ENCODE data around the gene HMGN2. TPM values are rescaled to one million over a fixed set of nuclear protein-coding genes. Genes with fewer than 3 reads are reported as not detected.

HMGN2 gene
- total RNA-seq, 1 experiment from 2014 or later = 414 TPM

GRCh38 chr1:26459148-26459547, 13.1 kb upstream of the HMGN2 start (continued):
- no peak for TF ChIP-seq ZNF232 (CRISPR knock-in tag; IDR thresholded peaks at IDR 0.05)

GRCh38 chr1:26459573-26460031, 12.6 kb upstream of the HMGN2 start:
- ATAC-seq (no peak), DNase-seq (ENCODE audit: low spot score) (no peak)
- ChIA-PET CTCF (interaction anchor here (2.0 kb wide), 1 partner anchor 10 kb away, joined by 6 read pairs; no protein-coding TSS in a partner anchor), POLR2A (no interaction called here)
- Mint-ChIP-seq H3K36me3 (peaks cover 43% of the 10 kb centered on the region), H3K27ac (peak overlapping the region; percentile 26; the same call in 1 of the 2 replicates), H3K4me3 (no peak overlapping the region), H3K9me3 (no peaks in the 10 kb centered on the region), H3K27me3 (ENCODE audit: low read depth) (no peaks in the 10 kb centered on the region), H3K4me1 (no peaks in the 10 kb centered on the region)
- TF ChIP-seq ZNF121 (CRISPR knock-in tag; IDR thresholded peaks at IDR 0.05) (no peak), NR2C2 (CRISPR knock-in tag; IDR thresholded peaks at IDR 0.05) (no peak), USF1 (CRISPR knock-in tag; IDR thresholded peaks at IDR 0.05) (no peak), MLX (CRISPR knock-in tag; IDR thresholded peaks at IDR 0.05) (no peak), ZNF396 (CRISPR knock-in tag; IDR thresholded peaks at IDR 0.05; ENCODE audit: borderline replicate concordance) (no peak), CTCF (IDR thresholded peaks at IDR 0.05) (no peak), ZNF317 (CRISPR knock-in tag; IDR thresholded peaks at IDR 0.05; ENCODE audit: borderline replicate concordance, low read depth) (no peak), ZNF512 (CRISPR knock-in tag; IDR thresholded peaks at IDR 0.05; ENCODE audit: borderline replicate concordance) (no peak), E2F5 (CRISPR knock-in tag; IDR thresholded peaks at IDR 0.05) (no peak), TCF7 (CRISPR knock-in tag; IDR thresholded peaks at IDR 0.05; ENCODE audit: low read depth) (no peak), ZNF138 (CRISPR knock-in tag; conservative IDR thresholded peaks at IDR 0.05) (no peak), CREM (CRISPR knock-in tag; IDR thresholded peaks at IDR 0.05) (no peak), CDX4 (CRISPR knock-in tag; IDR thresholded peaks at IDR 0.05; ENCODE audit: borderline replicate concordance) (no peak), ZSCAN18 (CRISPR knock-in tag; IDR thresholded peaks at IDR 0.05) (no peak), IRF2 (CRISPR knock-in tag; IDR thresholded peaks at IDR 0.05; ENCODE audit: borderline replicate concordance, low read depth) (no peak), ZBTB21 (CRISPR knock-in tag; IDR thresholded peaks at IDR 0.05; ENCODE audit: borderline replicate concordance) (no peak), FOXJ3 (CRISPR knock-in tag; IDR thresholded peaks at IDR 0.05; ENCODE audit: borderline replicate concordance) (no peak), CREB1 (CRISPR knock-in tag; IDR thresholded peaks at IDR 0.05) (no peak), TEAD1 (CRISPR knock-in tag; IDR thresholded peaks at IDR 0.05) (no peak)

All from WTC11 (cell line).